SK-N-MC (cell line): ENCODE measurements around the gene SLC25A45.

Source experiments
- DNase-seq: peaks from one replicate; pipeline ENCODE4 v3.0.0-alpha.2; 2011; ENCODE audit warnings: low read depth, low spot score
- H3K27ac ChIP-seq: fragments of 200-600 bp; sonication (generic); 2 replicates; pipeline ENCODE4 v1.5.1; 2016; ENCODE audit warnings: mixed run types
- H3K36me3 ChIP-seq: fragments of 200-600 bp; sonication (generic); 2 replicates; pipeline ENCODE4 v1.6.1; 2017; ENCODE audit warnings: antibody characterized with exemption, low read length, mixed read lengths; ENCODE audit not compliant: insufficient read depth
- H3K4me3 ChIP-seq: fragments of 200-600 bp; sonication (generic); 2 replicates; pipeline ENCODE4 v1.5.1; 2016
- H3K9ac ChIP-seq: fragments of 200-600 bp; sonication (generic); 2 replicates; pipeline ENCODE4 v1.8.0; 2017; ENCODE audit warnings: mixed run types, mixed read lengths; ENCODE audit not compliant: insufficient read length
- H3K9me3 ChIP-seq: fragments of 200-600 bp; sonication (generic); 2 replicates; pipeline ENCODE4 v1.6.1; 2017; ENCODE audit warnings: low read depth, mild to moderate bottlenecking, antibody characterized with exemption, low read length, moderate library complexity, mixed read lengths
- EZH2 ChIP-seq: fragments of 200-600 bp; sonication (generic); IDR thresholded peaks from one replicate; pipeline ENCODE4 v1.6.1; 2017; ENCODE audit warnings: antibody characterized with exemption
- FOXP2 ChIP-seq: optimal IDR thresholded peaks from 2 replicates; pipeline ENCODE3; 2011; ENCODE audit warnings: mild to moderate bottlenecking, moderate library complexity; ENCODE audit not compliant: insufficient read depth; ENCODE audit errors: extremely low read length, control extremely low read depth
- POLR2AphosphoS5 ChIP-seq: IDR thresholded peaks from 2 replicates; pipeline ENCODE4 v1.6.1; 2012; ENCODE audit warnings: mild to moderate bottlenecking, low read depth, low read length, borderline replicate concordance

Gene SLC25A45

DNA sequence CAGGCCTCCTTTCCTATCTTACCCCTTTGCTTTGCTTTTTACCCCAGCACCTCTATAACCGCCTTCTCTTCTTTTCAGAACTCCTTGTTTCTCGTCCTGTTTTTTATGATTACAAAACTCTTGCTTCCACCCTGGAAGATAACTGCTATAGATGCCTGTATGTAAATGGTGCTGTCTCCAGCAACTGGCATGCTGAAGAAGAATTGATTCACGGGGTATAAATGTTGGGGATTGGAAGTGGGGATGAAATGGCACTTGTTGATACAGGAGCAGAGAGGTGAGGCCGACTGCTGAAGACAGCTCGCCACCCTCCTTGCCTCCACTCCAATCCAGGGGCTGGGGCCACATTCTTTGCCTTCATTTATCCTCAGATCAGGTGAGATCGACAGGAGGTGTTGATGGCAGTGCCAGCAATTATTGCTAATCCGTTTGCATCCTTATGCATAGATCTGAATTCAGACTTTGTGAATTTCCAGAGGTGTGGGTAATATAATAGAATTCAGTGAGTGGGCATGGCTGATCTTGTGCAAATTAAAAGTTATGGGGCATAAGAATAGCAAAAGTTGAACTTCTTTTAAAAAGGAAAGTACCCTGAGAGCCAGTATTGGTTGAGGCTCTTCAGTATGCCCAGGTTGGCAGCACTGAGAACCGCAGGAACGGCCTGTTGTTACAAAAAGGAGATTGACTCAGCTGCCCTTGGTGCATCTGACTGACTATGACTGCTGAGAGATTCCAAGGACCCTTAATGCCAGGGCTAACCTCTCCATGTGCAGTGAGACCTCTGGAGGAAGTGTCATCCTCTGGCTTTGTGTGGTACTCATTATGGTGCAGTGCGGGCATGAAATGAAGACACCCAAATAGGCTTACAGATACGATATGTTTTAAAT is 45.5 kb upstream of the SLC25A45 start:
- no peaks in the 10 kb centered on the region for H3K9me3 ChIP-seq
- TF ChIP-seq POLR2AphosphoS5 (no peak), FOXP2 (no peak), EZH2 (no peak)
- no peak for DNase-seq
- no peaks in the 10 kb centered on the region for H3K36me3 ChIP-seq
- 0 out of 2 replicates have a peak overlapping the region, but pooled peaks have one; percentile 33 for H3K27ac ChIP-seq
- no peak overlapping the region for H3K4me3 ChIP-seq
- no peak overlapping the region for H3K9ac ChIP-seq

DNA sequence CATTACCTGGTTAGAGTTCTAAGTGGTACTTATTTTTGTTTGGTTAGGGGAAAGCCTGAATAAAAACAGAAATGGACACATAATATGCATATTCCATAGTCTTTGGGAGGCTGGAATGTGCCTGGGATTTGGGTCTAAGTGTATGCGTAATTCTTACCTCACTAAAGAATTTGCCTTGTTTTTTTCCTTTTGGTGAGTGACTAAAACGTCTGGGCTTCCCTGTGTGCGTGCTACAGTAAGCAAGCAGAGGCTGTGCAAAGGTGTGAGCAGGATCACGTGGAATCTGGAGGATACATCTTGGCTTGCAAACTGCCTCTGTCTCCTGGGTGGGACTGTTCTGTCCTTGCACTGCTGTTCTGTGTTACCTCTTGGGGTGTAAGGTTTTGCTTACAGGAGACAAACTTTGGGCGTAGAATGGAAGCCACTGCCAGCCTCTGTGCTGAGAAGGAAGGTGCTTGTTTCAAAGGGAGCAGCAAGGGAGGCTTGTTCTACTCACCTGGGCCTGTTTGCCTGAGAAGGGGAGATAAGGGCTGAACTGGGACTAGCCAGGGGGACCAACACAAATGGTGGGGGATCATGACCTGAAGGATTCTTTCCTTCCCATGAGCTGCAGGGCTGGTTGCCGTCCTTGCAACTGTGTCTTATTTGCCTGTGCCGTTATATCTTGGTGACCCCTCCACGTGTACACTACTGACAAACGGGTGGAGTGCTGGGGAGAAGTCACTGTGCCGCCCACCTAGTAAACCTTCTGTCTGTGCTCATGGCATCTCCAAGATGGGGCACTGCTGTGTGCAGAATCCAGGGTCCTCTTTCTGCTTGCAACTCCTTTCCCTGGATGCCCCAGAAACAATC is 44.6 kb upstream of the SLC25A45 start:
- H3K9ac ChIP-seq = peak overlapping the region; percentile 49
- DNase-seq = no peak
- H3K36me3 ChIP-seq = no peaks in the 10 kb centered on the region
- no peak overlapping the region; the same call in 1 of the 2 replicates for H3K4me3 ChIP-seq
- no peak for TF ChIP-seq POLR2AphosphoS5
- TF ChIP-seq FOXP2 = no peak
- TF ChIP-seq EZH2 = no peak
- H3K9me3 ChIP-seq = no peaks in the 10 kb centered on the region
- peak overlapping the region; percentile 99 for H3K27ac ChIP-seq

DNA sequence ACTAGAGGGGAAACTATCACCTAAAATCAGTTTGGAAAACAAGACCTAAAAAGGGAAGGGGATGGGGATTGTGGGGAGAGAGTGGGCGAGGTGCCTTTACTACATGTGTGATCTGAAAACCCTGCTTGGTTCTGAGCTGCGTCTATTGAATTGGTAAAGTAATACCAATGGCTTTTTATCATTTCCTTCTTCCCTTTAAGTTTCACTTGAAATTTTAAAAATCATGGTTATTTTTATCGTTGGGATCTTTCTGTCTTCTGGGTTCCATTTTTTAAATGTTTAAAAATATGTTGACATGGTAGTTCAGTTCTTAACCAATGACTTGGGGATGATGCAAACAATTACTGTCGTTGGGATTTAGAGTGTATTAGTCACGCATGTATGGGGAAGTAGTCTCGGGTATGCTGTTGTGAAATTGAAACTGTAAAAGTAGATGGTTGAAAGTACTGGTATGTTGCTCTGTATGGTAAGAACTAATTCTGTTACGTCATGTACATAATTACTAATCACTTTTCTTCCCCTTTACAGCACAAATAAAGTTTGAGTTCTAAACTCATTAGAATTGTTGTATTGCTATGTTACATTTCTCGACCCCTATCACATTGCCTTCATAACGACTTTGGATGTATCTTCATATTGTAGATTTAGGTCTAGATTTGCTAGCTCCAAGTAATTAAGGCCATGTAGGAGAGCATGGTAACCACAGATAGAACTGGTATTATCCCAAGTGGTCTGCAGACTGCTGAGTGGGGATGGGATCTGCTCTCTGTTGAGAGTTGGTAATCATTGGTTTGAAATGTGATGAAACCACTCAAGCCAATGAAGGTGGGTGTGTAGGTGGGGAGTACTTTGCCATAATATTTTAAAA is 43.8 kb upstream of the SLC25A45 start:
- Histone ChIP-seq H3K4me3 (peak overlapping the region; percentile 26), H3K9ac (peak overlapping the region; percentile 49), H3K27ac (peak overlapping the region; percentile 99), H3K9me3 (no peaks in the 10 kb centered on the region), H3K36me3 (no peaks in the 10 kb centered on the region)
- DNase-seq = peak; percentile 87
- TF ChIP-seq FOXP2 = no peak
- peak; percentile 30; the same call in 1 of the 2 replicates for TF ChIP-seq POLR2AphosphoS5
- no peak for TF ChIP-seq EZH2

DNA sequence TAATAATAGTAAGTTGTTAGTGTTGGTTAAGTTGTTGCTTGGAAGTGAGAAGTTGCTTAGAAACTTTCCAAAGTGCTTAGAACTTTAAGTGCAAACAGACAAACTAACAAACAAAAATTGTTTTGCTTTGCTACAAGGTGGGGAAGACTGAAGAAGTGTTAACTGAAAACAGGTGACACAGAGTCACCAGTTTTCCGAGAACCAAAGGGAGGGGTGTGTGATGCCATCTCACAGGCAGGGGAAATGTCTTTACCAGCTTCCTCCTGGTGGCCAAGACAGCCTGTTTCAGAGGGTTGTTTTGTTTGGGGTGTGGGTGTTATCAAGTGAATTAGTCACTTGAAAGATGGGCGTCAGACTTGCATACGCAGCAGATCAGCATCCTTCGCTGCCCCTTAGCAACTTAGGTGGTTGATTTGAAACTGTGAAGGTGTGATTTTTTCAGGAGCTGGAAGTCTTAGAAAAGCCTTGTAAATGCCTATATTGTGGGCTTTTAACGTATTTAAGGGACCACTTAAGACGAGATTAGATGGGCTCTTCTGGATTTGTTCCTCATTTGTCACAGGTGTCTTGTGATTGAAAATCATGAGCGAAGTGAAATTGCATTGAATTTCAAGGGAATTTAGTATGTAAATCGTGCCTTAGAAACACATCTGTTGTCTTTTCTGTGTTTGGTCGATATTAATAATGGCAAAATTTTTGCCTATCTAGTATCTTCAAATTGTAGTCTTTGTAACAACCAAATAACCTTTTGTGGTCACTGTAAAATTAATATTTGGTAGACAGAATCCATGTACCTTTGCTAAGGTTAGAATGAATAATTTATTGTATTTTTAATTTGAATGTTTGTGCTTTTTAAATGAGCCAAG is 42.9 kb upstream of the SLC25A45 start:
- H3K27ac ChIP-seq = peak overlapping the region; percentile 99
- H3K4me3 ChIP-seq = peak overlapping the region; percentile 31
- TF ChIP-seq POLR2AphosphoS5 (no peak), EZH2 (no peak), FOXP2 (no peak)
- H3K36me3 ChIP-seq = no peaks in the 10 kb centered on the region
- H3K9ac ChIP-seq = peak overlapping the region; percentile 49
- DNase-seq = no peak
- H3K9me3 ChIP-seq = no peaks in the 10 kb centered on the region

DNA sequence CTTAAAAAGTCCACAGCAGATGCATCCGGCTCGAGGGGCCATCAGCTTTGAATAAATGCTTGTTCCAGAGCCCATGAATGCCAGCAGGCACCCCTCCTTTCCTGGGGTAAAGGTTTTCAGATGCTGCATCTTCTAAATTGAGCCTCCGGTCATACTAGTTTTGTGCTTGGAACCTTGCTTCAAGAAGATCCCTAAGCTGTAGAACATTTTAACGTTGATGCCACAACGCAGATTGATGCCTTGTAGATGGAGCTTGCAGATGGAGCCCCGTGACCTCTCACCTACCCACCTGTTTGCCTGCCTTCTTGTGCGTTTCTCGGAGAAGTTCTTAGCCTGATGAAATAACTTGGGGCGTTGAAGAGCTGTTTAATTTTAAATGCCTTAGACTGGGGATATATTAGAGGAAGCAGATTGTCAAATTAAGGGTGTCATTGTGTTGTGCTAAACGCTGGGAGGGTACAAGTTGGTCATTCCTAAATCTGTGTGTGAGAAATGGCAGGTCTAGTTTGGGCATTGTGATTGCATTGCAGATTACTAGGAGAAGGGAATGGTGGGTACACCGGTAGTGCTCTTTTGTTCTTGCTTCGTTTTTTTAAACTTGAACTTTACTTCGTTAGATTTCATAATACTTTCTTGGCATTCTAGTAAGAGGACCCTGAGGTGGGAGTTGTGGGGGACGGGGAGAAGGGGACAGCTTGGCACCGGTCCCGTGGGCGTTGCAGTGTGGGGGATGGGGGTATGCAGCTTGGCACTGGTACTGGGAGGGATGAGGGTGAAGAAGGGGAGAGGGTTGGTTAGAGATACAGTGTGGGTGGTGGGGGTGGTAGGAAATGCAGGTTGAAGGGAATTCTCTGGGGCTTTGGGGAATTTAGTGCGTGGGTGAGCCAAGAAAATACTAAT is 42.0 kb upstream of the SLC25A45 start:
- no peak for TF ChIP-seq POLR2AphosphoS5
- TF ChIP-seq EZH2 = no peak
- no peak for TF ChIP-seq FOXP2
- DNase-seq = no peak
- Histone ChIP-seq H3K27ac (peak overlapping the region; percentile 99), H3K9me3 (no peaks in the 10 kb centered on the region), H3K4me3 (peak overlapping the region; percentile 31), H3K36me3 (no peaks in the 10 kb centered on the region), H3K9ac (peak overlapping the region; percentile 49)

DNA sequence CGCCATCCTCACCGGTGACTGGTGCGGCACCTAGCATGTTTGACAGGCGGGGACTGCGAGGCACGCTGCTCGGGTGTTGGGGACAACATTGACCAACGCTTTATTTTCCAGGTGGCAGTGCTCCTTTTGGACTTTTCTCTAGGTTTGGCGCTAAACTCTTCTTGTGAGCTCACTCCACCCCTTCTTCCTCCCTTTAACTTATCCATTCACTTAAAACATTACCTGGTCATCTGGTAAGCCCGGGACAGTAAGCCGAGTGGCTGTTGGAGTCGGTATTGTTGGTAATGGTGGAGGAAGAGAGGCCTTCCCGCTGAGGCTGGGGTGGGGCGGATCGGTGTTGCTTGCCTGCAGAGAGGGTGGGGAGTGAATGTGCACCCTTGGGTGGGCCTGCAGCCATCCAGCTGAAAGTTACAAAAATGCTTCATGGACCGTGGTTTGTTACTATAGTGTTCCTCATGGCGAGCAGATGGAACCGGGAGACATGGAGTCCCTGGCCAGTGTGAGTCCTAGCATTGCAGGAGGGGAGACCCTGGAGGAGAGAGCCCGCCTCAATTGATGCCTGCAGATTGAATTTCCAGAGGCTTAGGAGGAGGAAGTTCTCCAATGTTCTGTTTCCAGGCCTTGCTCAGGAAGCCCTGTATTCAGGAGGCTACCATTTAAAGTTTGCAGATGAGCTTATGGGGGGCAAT is 41.2 kb upstream of the SLC25A45 start:
- Histone ChIP-seq H3K9ac (no peak overlapping the region), H3K27ac (peak overlapping the region; percentile 99), H3K36me3 (no peaks in the 10 kb centered on the region), H3K4me3 (no peak overlapping the region), H3K9me3 (no peaks in the 10 kb centered on the region)
- DNase-seq = no peak
- TF ChIP-seq EZH2 (no peak), POLR2AphosphoS5 (no peak), FOXP2 (no peak)
